ENCODE measurements around the gene PTPRM.

The PTPRM gene

GRCh38 chr18:8450898-8451665 is 884.0 kb downstream of the PTPRM start:
- no peak for DNase-seq (ENCODE audit: low spot score)
- FAIRE-seq = no peak

DNA sequence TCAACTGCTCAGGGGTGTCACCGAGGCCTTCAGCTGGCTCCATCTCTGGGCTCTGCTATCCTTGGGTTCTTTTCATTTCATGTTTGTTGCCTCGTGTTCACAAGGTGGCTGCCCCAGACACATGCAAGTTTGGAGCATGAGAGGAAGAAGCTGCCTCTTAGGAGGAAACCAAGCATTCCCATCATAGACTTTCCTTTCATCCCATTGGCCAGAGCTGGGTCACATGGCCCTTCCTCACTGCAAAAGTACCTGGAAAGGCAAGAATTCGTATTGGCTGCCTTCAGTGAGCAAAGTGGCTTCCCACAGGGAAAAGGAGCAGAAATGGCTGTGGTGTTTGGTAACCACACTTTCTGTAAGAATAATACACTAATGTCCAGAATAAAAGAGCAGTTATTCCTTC is 886.4 kb downstream of the PTPRM start:
- no peak for DNase-seq (ENCODE audit: low spot score)
- no peak for FAIRE-seq

DNA sequence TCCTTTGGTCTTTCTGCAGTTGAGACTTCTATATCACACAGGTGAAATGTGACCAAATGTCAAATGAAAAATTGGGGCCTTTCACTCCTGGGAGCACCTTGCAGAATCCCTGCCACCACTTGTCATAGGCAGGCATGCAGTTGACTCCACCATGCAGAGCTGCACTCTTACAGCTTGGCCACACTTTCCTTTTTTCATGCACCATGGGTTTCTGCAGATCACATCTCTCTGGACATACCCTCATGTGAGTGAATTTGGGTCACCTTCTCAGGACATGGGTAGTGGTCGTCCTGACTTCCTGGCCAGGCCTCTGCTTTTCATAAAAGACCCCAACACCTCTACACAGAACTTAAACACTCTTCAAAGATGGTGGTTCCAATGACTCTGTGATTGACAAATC is 887.0 kb downstream of the PTPRM start:
- FAIRE-seq (no peak), DNase-seq (ENCODE audit: low spot score) (no peak)

- FAIRE-seq = no peak
- no peak for DNase-seq (ENCODE audit: low spot score)
Observed at GRCh38 chr18:8455661-8456614, 888.8 kb downstream of the PTPRM start.
